BE2C (cell line): ENCODE data around the gene PASK.

Experiments
- DNase-seq: peaks from one replicate; pipeline ENCODE4 v3.0.0-alpha.2; 2020
- H3K27me3 ChIP-seq: fragments of 250-450 bp; sonication (Bioruptor Pico); 2 replicates; pipeline ENCODE4 v1.5.1; 2020; ENCODE audit warnings: mild to moderate bottlenecking
- H3K36me3 ChIP-seq: fragments of 250-450 bp; sonication (Bioruptor Pico); 2 replicates; pipeline ENCODE4 v1.5.1; 2020; ENCODE audit warnings: mild to moderate bottlenecking
- H3K4me1 ChIP-seq: fragments of 250-450 bp; sonication (Bioruptor Pico); 2 replicates; pipeline ENCODE4 v1.5.1; 2020
- H3K4me3 ChIP-seq: 2 replicates; pipeline ENCODE4 v1.5.1; 2011; ENCODE audit warnings: low read depth, low read length
- H3K9me3 ChIP-seq: fragments of 250-450 bp; sonication (Bioruptor Pico); 2 replicates; pipeline ENCODE4 v1.5.1; 2020
- CTCF ChIP-seq: IDR thresholded peaks from 2 replicates; pipeline ENCODE4 v1.5.1; 2012; ENCODE audit warnings: mild to moderate bottlenecking, low read depth, low read length

The PASK gene

DNA sequence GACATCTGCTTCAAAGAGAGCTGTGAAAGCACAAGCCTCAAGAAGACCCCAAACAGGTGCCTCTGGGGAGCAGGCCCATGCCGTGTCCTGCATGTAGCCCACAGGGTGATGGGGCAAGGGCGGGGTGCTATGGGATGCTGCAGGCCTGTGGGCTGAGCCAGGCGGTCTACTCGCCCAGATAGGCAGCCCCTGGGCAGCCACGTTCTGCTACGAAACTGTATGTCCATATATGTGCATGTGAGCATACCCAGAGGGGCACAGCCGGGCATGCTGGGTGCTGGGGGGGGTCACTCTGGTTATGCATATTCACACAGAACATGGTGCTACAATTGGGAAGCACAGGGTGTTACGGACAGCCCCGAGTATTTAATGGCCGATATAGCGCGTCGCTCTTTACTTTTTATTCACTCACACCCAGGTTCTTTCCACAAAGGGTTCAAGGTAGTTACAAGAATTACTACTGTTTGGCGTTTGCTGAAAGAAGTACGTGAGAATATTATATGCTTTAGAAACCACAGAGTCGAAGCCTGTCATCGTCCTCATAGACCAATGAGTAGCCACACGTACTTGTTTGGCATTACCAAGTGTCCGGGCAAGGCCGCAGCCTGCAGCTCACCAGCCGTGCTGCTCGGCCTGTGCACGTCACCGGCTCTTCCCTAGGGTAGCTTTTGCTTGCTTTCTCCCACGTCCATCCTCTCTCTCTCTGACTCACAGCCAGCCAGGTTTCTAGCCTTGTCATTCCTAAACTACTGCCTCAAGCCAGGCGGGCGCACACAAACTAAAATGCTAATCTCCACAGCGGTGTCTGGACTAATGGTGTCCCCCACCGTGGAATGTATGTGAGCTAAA is 61.6 kb downstream of the PASK start:
- Histone ChIP-seq H3K9me3 (no peaks in the 10 kb centered on the region), H3K4me3 (no peak overlapping the region), H3K4me1 (no peaks in the 10 kb centered on the region), H3K36me3 (peaks cover 36% of the 10 kb centered on the region), H3K27me3 (no peaks in the 10 kb centered on the region)
- DNase-seq, result no peak
- TF ChIP-seq CTCF, result no peak

DNA sequence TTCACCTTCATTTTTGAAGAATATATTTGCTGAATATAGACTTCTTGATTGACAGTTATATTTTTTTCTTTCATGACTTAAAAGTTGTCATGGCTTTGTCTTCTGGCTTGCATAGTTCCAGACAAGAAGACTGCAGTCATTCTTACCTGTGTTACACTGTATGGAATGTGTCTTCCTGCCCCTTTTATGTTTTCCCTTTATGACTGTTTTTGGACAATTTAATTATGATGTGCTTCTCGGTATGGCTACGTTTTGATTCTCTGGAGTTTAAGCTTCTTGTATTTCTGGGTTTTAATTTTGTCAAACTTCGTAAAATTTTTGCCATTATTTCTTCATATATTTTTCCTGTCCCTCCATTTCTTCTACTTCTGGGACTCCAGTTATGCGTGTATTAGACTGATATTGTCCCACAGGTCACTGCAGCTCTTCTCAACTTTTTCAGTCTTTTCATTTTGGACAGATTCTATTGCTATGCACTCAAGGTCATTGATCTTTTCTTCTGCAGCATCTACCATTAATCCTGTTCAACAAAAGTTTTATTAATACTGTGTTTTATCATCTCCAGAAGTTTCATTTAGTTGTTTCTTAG is 64.3 kb downstream of the PASK start:
- Histone ChIP-seq H3K4me3 (no peak overlapping the region), H3K27me3 (no peaks in the 10 kb centered on the region), H3K4me1 (no peaks in the 10 kb centered on the region), H3K9me3 (no peaks in the 10 kb centered on the region), H3K36me3 (peaks cover 31% of the 10 kb centered on the region)
- no peak for TF ChIP-seq CTCF
- no peak for DNase-seq

DNA sequence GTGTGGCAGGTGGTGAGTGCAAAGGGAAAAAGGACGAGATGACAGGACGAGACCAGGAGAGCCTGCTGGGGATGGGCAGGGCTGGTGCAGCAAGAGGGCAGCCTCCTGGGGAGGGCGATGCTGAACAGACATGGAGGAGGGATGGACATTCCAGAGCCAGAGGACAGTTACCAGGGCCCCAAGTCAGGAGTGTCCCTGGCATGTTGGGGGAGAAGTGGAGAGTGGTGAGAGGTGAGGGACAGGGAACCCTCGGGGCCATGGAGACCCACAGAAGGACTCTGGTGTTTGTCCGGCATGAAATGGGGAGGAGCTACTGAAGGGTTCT is 66.2 kb downstream of the PASK start:
- no peak for DNase-seq
- Histone ChIP-seq H3K36me3 (peaks cover 21% of the 10 kb centered on the region), H3K4me1 (no peaks in the 10 kb centered on the region), H3K9me3 (no peaks in the 10 kb centered on the region), H3K27me3 (no peaks in the 10 kb centered on the region), H3K4me3 (no peak overlapping the region)
- TF ChIP-seq CTCF, result no peak

DNA sequence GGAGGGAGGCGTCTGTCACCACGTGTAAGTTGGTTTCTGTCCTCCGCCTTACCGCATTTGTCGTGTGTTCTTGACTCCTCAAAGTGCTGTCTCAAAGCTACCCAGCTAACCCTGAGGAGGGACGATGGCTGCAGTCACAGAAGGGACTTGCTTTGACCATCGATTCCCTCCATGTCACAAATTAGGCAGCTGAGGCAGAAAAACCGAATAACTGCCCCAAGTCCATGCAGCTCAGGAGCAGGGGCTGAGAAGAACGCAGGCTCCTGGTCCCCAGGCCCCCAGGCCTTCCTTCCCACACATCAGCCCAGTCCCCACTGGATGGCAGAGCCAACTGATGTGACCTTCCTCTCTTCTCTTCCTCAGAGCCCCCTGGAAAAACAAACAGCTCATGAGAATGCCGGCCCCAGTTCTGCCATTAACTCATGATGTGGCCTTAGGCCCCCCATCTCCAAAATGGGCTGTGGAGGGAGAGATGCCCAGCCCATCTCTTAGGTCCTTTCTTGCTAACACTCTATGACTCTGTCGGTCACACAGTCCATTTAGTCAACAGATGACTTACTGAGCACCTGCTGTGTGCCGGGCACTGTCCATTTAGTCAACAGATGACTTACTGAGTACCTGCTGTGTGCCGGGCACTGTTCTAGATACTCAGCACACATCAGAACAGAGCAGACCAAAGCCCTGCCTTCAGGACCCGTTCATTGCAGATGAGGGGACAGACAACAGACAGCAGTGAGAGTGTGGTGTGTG is 66.8 kb downstream of the PASK start:
- Histone ChIP-seq H3K9me3 (no peaks in the 10 kb centered on the region), H3K4me1 (no peaks in the 10 kb centered on the region), H3K36me3 (peaks cover 16% of the 10 kb centered on the region), H3K27me3 (no peaks in the 10 kb centered on the region), H3K4me3 (no peak overlapping the region)
- TF ChIP-seq CTCF, result no peak
- DNase-seq, result no peak

DNA sequence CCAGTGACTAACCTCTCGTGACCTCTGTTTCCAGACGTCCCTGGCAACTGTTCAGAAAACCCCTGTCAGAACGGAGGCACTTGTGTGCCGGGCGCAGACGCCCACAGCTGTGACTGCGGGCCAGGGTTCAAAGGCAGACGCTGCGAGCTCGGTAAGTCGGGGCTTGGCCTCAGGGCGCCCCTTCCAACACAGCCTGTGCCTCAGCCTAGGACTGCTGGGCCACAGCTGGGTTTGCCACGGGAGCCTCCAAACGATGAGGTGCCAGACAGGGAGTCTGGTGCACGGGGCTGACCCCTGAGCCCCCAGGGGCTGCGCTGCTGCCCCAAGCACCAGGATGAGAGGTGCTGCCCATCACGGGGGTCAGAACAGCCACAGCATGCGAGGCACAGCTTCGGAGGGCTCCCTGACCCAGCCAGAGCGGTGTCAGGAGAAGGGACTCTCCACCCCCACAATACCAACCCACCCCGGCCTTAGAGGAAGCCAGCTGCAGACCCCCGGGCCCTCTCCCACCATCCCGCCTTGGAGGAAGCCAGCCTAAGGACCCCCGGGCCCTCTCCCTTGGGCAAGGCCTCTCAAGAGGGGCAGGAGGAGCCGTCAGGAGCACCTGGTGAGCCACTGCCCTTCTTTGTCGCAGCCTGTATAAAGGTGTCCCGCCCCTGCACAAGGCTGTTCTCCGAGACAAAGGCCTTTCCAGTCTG is 67.5 kb downstream of the PASK start:
- H3K9me3 ChIP-seq, result no peaks in the 10 kb centered on the region
- TF ChIP-seq CTCF, result no peak
- peaks cover 9% of the 10 kb centered on the region for H3K36me3 ChIP-seq
- no peak for DNase-seq
- no peak overlapping the region for H3K4me3 ChIP-seq
- H3K27me3 ChIP-seq, result no peaks in the 10 kb centered on the region
- no peaks in the 10 kb centered on the region for H3K4me1 ChIP-seq
